HL-60 (cell line): ENCODE measurements around the gene SRBD1.

ENCODE experiments used
- CTCF ChIP-seq: IDR thresholded peaks from one replicate; pipeline ENCODE4 v1.5.1; 2011; ENCODE audit warnings: low read length, control low read depth, inconsistent platforms; ENCODE audit not compliant: insufficient read depth
- POLR2AphosphoS5 ChIP-seq: IDR thresholded peaks from 2 replicates; pipeline ENCODE4 v1.6.1; 2012; ENCODE audit warnings: low read depth
- REST ChIP-seq: IDR thresholded peaks from 2 replicates; pipeline ENCODE4 v1.6.1; 2012; ENCODE audit warnings: low read depth; ENCODE audit not compliant: insufficient replicate concordance
- SPI1 ChIP-seq: IDR thresholded peaks from 2 replicates; pipeline ENCODE4 v1.6.1; 2012; ENCODE audit warnings: low read depth, mild to moderate bottlenecking, borderline replicate concordance

DNA sequence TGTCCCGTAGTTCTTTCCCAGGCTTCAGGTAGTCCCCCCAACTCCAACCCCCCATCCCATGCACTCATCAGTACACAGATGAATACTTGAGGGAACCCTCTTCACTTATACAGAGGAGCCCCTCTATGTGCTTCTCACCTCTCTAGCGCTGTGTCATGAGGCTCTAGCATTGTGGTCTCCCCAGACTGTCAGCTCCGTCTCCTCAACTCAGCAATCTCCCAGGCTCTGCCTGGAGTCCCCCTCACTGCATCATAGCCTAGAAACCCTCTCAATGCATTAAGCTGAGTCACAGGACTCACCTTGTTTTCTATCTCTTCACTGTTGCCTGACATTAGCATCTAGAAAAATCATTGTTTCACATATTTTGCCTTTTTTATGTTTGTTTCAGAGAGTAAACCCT is 20.3 kb upstream of the SRBD1 start:
- TF ChIP-seq SPI1, result no peak
- no peak for TF ChIP-seq CTCF
- no peak for TF ChIP-seq POLR2AphosphoS5
- no peak for TF ChIP-seq REST
